SU-DHL-6 (cell line): Measurements from ENCODE around the gene SCARF1.

ENCODE experiments used
- EZH2phosphoT487 ChIP-seq: fragments of 200-600 bp; sonication (generic), shearing (Covaris generic); conservative IDR thresholded peaks from 2 replicates; pipeline ENCODE4 v1.6.1; 2018; ENCODE audit warnings: mild to moderate bottlenecking, antibody characterized with exemption, low read length, moderate library complexity, mixed read lengths
- TF ChIP-seq, protein P1 (sequence below): fragments of 200-600 bp; sonication (generic); IDR thresholded peaks from one replicate; pipeline ENCODE4 v1.5.1; 2017; ENCODE audit warnings: antibody characterized with exemption, mild to moderate bottlenecking, low read length, moderate library complexity; ENCODE audit not compliant: insufficient read depth, poor library complexity, severe bottlenecking

DNA sequence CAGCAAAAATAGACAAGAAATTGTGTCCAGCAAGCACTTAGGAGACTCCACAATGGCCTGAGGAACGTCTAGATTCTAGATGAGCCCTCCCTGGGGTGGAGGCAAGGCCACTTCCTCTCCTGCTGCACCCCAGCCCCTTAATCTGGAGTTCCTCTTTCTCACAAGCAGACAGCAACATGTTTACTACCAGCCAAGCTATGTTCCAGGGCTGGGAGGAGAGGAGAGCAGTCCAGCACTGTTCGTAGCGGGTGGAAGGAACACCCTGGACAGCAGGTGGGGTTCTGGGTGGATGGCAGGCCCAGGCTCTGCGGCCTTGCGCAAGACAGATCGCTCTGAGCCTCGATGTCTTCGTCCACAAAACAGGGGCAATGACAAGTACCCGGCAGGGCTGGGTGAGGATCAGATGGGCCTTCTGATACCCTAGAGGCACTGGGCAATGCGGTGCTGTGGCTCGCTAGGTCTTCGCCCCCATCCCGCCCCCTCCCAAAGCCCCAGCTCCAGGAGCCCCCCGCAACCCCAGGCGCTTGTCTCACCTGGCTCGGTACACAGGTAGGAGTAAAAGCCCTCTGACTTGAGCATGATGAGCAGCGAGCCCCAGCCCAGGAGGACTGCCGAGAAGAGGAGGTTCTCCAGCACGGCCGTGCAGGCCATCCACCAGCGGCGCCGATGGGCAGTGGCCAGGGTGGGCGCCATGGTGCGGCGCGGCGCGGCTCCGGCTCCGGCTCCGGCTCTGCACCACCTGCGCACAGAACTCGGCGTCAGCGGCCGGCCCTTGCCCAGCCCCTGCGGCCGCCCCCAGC is 18.1 kb downstream of the SCARF1 start:
- TF ChIP-seq, protein P1, sequence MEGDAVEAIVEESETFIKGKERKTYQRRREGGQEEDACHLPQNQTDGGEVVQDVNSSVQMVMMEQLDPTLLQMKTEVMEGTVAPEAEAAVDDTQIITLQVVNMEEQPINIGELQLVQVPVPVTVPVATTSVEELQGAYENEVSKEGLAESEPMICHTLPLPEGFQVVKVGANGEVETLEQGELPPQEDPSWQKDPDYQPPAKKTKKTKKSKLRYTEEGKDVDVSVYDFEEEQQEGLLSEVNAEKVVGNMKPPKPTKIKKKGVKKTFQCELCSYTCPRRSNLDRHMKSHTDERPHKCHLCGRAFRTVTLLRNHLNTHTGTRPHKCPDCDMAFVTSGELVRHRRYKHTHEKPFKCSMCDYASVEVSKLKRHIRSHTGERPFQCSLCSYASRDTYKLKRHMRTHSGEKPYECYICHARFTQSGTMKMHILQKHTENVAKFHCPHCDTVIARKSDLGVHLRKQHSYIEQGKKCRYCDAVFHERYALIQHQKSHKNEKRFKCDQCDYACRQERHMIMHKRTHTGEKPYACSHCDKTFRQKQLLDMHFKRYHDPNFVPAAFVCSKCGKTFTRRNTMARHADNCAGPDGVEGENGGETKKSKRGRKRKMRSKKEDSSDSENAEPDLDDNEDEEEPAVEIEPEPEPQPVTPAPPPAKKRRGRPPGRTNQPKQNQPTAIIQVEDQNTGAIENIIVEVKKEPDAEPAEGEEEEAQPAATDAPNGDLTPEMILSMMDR = no peak
- no peak for TF ChIP-seq EZH2phosphoT487
